HL-60/S4 (cell line): ENCODE data around the gene HOXA6.

Source experiments
- in situ Hi-C: fragments of 300-500 bp; cut with MboI; formaldehyde crosslinking; loops from 2 replicates; pipeline ENCODE4 v1.14.3; 2022; ENCODE audit warnings: low sequenced_read_pairs

The HOXA6 gene

DNA sequence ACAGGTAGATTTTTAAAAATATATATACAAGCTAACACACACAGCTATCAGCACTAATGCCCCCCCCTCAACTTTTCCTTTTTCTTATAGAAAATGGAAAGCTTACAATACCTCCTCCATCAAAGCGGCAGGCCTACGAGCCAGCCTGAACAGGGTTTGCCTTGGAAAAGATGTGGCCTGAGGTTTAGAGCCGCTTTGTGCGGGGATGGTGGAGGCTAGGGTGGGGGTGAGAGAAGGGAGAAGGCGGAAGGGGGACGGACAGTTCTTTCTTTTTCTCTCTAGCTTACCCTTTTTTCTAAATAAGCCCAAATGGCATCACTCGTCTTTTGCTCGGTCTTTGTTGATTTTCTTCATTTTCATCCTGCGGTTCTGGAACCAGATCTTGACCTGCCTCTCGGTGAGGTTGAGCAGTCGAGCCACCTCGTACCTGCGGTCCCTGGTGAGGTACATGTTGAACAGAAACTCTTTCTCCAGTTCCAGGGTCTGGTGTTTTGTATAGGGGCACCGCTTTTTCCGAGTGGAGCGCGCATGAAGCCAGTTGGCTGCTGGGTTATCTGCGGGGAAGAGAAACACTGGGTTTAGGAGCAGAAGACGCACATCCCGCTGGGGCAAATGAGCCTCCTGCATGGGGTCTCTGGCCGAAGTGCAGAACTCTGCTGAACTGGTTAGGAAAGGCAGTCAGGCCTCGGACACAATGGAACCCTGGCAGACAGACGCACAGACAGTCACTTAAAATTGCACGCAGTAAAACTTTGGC lies 15.9 kb upstream of the HOXA6 start:
- in situ Hi-C loops = loop anchor here (25.0 kb wide), 1 partner anchor 801 kb away; no protein-coding TSS in a partner anchor

DNA sequence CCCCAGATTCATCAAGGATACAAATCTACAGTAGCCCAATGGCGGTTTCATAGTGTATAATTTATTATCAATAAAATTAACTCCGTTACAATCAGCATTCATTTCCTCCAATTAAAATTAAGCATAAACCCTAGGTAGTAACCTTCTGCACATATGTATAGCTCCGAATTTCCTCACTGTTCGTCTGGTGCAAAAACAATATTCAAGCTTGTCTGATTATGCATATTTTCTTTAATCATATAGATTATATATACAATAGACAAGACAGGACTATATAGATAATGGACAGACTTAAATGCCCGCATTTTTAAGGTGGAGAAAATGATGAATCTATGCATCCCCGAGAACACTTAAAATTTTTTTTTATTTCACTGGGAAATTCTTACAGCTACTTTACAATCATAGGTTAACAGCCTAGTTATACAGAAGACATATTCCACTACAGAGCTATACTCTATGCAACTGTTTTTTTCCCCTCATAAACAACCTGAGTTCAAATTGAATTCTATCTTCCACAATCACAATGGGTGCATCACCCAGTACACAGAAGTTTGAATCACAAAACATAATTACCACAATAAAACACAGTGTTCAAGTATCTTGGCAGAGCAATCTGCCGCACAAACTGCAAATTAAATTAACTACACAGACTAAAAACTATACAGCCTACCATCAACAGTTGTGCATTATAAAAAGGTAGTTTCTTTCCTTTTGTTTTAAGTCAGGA lies 15.2 kb upstream of the HOXA6 start:
- in situ Hi-C loops = loop anchor here (25.0 kb wide), 1 partner anchor 800 kb away; no protein-coding TSS in a partner anchor

- in situ Hi-C loops = loop anchor here (25.0 kb wide), 1 partner anchor 800 kb away; no protein-coding TSS in a partner anchor
Measured at GRCh38 chr7:27161721-27162560, 14.4 kb upstream of the HOXA6 start.

DNA sequence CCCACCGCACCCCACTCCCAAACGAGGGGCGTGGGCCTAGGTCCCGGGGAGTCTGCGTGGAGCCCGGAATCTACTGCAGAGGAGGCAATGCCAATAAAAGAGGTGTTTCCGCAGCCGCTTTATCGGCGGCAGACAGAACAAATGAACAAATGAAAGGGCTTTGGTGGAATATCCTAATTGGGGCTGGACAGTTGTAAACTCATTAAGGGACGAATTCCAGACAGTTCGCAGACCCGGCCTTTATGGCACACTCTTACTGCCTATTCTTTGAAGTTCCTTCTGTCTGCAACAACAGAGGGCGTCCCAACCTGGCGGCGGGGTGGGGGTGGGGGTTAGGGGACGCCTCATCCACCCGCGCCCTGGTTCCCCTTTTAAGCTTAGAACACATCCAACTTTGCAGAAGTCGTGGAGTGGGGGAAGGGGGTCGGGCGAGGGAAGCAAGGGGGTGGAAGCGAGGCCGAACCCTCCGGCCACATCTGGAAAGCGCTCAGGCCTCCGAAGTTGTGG lies 13.7 kb upstream of the HOXA6 start:
- in situ Hi-C loops = loop anchor here (25.0 kb wide), 1 partner anchor 799 kb away; no protein-coding TSS in a partner anchor

DNA sequence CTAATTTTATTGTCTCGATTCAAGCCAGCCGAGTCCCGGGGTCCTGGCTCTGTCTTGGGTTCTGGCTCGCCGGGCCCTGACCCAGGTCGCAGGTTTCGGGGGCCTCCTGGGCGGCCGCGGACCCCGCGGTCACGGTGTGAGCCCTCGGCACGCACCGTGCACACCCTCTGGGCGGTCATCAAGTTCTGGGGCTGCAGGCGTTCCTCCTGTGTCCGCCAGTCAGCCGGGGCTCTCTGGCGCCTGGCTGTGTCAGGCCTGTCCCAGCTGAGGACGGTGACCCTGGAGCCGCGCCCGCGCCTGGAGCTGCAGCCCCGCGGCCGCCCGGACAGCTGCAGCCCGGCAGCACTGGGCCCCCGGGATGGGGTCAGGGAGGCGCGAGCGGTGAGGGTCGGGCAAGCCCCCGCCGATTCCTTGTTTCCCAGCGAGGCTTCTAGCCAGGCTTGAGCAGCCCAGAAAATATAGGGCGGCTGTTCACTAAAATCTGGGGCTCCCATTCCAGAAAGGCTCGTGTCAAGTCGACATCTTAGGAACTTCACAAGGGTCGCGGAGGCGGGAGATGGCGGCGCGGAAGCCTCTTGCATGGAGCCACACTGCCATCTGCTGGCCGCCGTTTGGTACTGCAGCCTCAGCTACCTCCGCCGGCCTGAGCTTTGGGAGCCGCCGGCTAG lies 13.1 kb upstream of the HOXA6 start:
- in situ Hi-C loops = loop anchor here (25.0 kb wide), 1 partner anchor 798 kb away; no protein-coding TSS in a partner anchor

- in situ Hi-C loops = loop anchor here (25.0 kb wide), 1 partner anchor 798 kb away; no protein-coding TSS in a partner anchor
Measured at GRCh38 chr7:27160145-27160545, 12.6 kb upstream of the HOXA6 start.

DNA sequence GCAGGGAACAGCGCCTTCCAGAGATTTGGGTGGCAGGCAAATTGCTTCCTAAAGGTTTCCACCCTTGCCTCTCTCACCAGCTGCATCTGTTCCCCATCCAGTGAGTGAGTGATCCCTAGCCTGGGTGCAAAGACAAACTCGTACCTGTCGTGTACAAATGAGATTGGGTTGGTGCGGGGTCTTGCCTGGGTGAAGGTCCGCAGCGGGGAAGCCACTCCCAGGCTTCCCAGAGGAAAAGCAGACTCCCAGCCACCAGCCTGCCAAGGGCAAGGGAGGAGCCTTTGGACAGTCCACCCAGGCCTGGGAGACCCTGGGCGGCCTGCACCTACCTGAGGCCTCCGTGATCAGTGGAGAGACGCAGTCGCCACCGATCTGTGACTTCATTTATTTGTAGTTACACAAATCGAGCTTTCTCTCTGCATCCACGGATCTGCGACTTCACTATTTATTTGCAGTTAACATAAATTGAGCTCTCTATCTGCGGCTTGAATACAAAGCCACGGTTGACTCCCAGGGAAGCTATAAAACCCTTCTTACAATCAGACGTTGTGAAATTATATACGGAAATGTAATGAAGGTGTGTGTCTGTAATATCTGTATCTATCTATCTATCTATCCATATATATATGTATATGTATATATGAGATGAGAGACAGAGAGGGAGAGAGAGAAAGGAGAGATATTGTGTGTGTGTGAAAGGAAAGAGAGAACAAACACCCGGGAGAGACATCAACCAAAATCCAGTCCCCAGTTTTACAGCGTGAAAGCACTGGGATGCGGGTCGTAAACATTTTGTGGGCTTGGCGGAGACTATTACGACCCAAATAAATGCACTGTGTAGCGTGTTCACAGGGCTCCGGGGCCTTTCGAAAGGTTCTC lies 11.9 kb upstream of the HOXA6 start:
- in situ Hi-C loops = loop anchor here (25.0 kb wide), 1 partner anchor 797 kb away; no protein-coding TSS in a partner anchor

DNA sequence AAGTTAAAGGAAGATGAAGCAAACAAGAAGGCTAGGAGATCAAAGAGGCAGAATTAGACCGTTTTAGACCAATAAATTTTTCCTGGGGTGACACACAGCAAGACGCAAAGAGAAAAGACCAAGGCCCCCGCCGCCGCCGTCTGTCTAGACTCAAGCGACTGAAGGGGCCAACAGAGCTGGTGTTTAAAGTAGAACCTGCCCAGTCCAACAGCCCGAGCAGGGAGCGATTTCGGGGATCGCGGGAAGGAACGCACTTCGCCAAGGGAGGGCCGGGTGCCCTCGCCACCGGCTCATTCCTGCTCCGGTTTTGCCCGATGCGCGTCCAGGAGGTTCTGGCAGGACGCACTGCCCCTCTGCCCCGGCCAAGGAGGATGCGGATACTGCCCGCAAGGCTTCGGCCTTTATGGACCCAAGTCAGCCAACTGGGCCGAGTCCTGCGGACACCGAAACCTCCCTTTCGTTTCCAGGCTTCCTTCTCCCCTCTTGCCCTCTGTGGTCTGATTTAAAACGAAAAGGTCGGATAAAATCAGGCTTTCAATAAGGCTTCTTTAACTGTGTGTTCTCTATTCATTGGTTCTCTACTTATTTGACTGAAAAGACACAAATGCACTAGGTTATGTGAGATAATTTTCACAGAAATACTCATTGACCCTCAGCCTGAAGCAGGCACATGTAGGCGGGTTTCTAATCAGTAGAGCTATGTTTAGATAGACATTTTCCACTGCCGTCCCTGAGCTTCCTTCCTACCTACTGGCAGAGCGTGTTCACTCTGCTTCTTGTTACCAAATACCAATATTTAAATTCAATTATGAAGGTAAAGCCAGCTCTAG lies 11.1 kb upstream of the HOXA6 start:
- in situ Hi-C loops = loop anchor here (25.0 kb wide), 1 partner anchor 796 kb away; no protein-coding TSS in a partner anchor

DNA sequence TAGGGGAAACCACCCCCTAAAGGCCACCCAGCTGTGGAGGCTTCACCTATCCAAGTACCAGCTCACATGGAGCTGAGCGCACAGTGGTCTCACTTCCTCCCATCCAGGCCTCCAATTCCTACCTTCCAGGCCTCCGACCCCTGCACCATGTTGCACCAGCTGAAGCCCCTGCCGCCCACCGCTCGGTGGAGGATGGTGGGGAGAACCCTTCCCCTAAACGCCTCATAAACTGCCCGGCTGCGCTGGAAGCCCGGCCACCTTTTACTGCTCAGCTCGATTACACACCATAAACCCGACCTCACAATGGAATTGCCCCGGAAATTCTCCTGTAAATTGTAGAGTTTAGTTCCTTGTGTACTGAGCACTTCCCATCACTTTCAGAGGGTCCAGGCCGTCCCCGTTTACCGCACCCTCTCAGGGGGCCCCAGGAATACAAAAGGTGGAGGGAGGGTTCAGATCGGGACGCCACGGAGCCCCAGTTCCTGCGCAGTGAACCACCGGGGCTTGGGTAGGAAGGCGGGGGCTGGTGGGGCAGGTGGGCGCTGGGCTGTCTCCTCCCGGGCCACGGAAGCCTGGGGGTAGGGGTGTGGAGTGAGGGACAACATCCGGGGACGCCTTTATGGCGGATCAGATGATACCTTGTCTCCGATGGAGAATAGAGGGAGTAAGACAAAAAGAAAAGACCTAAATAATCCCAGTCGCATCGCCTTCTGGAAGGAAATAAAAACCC lies 10.3 kb upstream of the HOXA6 start:
- in situ Hi-C loops = loop anchor here (25.0 kb wide), 1 partner anchor 796 kb away; no protein-coding TSS in a partner anchor

DNA sequence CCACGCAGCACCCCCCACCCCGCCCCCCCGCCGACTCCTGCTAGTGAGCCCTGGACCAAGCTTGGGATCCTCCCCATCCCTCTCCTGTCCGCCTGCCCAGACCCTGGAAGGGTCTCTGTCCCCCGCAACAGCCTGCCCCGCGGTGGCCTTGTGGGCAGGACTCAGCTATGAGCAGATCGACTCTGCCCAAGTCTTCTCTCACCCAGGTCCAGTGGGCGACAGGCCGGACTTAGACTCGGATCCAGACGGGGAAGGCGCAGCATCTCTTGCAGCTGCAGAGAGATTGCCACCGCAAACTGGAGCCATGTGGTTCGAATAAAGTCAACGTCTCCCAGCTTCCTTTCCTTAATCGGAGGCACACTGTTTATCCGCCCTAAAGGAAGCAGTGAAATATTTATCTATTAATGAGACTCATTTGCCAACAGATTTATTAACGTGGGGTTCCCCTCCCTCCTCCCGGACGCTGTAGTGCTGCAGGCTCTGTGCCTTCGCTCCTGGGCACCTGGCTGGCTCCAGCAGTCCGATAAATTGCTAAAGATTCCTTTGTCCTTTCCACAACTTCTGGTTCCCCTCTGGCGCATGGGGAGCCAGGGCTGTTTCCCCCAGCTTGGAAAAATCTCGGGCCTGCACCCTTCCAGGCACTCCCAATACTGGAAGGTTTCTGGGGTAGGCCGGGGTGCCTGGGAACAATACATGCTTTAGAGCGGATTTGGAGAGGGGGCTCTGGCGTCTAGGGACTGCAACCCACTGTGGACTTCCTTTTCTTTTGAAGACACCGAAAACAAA lies 9.5 kb upstream of the HOXA6 start:
- in situ Hi-C loops = loop anchor here (25.0 kb wide), 1 partner anchor 795 kb away; no protein-coding TSS in a partner anchor

DNA sequence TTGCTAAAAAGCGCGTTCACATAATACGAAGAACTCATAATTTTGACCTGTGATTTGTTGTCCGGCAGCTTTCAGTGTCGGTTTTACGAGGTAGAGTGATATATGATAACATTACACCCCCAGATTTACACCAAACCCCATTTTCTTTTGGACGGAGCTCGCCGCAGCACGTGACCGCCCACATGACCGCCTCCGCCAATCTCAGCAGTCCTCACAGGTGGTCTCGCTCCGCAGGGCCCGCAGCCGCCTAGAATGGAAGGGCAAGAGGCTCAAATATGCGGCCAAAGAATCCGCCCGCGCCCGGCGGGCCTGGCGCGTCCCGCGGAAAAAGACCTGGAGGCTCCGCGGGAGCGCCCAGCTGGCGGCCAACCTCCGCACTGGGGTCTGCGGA lies 8.9 kb upstream of the HOXA6 start, which contains the start of gene HOXA7:
HOXA7 (minus strand) TSS at position 168 of the 391 bp plus-strand sequence; CDS start at position 38, 130 bp downstream.
- in situ Hi-C loops = loop anchor here (25.0 kb wide), 1 partner anchor 794 kb away; no protein-coding TSS in a partner anchor

DNA sequence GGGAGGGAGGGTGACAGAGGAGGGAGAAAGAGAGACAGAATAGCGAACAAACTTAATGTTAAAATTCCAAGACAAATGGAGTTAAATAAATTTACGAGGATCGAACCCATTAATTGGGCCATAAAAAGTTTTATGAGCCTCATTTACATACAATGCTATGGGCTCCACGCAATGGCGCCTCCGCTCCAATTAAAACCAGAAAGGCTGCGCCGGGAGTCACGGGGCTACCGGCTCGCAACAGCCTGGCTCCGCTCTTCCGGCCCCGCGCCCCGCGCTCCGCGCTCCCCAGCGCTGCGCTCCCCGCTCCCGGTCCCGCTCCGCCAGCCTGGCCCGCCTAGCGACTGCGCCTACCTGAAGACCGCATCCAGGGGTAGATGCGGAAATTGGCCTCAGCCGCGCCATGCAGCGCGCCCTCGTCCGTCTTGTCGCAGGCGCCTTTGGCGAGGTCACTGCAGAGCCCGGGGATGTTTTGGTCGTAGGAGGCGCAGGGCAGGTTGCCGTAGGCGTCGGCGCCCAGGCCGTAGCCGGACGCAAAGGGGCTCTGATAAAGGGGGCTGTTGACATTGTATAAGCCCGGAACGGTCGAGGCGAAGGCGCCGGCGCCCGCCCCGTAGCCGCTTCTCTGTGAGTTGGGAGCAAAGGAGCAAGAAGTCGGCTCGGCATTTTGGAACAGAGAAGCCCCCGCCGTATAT lies 8.4 kb upstream of the HOXA6 start:
- in situ Hi-C loops = loop anchor here (25.0 kb wide), 1 partner anchor 794 kb away; no protein-coding TSS in a partner anchor

- in situ Hi-C loops = loop anchor here (25.0 kb wide), 1 partner anchor 793 kb away; no protein-coding TSS in a partner anchor
Measured at GRCh38 chr7:27154901-27155815, 7.6 kb upstream of the HOXA6 start.

DNA sequence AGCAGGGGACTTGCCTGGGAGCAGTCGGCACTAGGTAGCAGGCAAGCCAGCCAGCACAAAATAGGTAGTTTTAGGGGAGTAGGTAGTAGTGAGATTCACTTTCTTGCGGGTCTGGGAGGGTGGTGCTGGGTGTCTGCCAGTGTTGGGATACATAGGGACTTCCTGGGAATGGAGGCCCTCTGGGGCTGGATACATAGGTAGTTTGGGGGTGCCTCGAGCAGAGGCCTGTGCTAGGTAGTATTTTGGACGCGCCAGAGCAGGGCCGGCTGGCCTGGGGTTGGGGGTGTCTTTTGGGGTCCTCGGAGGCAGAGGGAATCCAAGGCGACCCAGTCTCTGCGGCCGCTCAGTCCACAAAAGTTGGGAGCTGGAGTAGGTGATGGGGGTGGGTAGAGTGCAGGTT lies 6.8 kb upstream of the HOXA6 start:
- in situ Hi-C loops = loop anchor here (25.0 kb wide), 1 partner anchor 792 kb away; no protein-coding TSS in a partner anchor
